Endodermal cell (in vitro differentiated cells): Measurements from ENCODE around the gene PTBP1. TPM values are rescaled to one million over a fixed set of nuclear protein-coding genes. Genes with fewer than 3 reads are reported as not detected.

Experiments
- DNase-seq: peaks from one replicate; pipeline ENCODE4 v3.0.0-alpha.2; 2017
- H3K27ac ChIP-seq: 2 replicates; pipeline ENCODE4 v1.5.1; 2013; ENCODE audit warnings: mild to moderate bottlenecking, low read depth, low read length, moderate library complexity
- H3K27me3 ChIP-seq: 2 replicates; pipeline ENCODE4 v1.6.1; 2013; ENCODE audit warnings: mild to moderate bottlenecking, low read length, moderate library complexity; ENCODE audit not compliant: insufficient read depth, control insufficient read depth, poor library complexity, severe bottlenecking
- H3K36me3 ChIP-seq: 2 replicates; pipeline ENCODE4 v1.7.0; 2013; ENCODE audit warnings: mild to moderate bottlenecking, low read length, moderate library complexity; ENCODE audit not compliant: control insufficient read depth, insufficient read depth
- H3K4me1 ChIP-seq: one replicate; pipeline ENCODE4 v1.7.0; 2013; ENCODE audit warnings: low read length; ENCODE audit not compliant: control insufficient read depth, insufficient read depth
- H3K4me3 ChIP-seq: 2 replicates; pipeline ENCODE4 v1.5.1; 2013; ENCODE audit warnings: mild to moderate bottlenecking, low read length, moderate library complexity
- H3K9ac ChIP-seq: 2 replicates; pipeline ENCODE4 v1.6.1; 2013; ENCODE audit warnings: mild to moderate bottlenecking, low read length, moderate library complexity; ENCODE audit not compliant: poor library complexity, severe bottlenecking; ENCODE audit errors: extremely low read depth
- H3K9me3 ChIP-seq: 2 replicates; pipeline ENCODE4 v1.6.1; 2013; ENCODE audit warnings: mild to moderate bottlenecking, low read length, moderate library complexity; ENCODE audit not compliant: control insufficient read depth
- H3K27ac Mint-ChIP-seq: 2 replicates; pipeline ENCODE4 v1.8.0; 2020; ENCODE audit warnings: mixed read lengths
- H3K27me3 Mint-ChIP-seq: 2 replicates; pipeline ENCODE4 v1.8.0; 2021; ENCODE audit warnings: mild to moderate bottlenecking, mixed read lengths; ENCODE audit not compliant: insufficient read depth
- H3K36me3 Mint-ChIP-seq: 2 replicates; pipeline ENCODE4 v1.8.0; 2020; ENCODE audit warnings: low read depth, mixed read lengths
- H3K4me1 Mint-ChIP-seq: 2 replicates; pipeline ENCODE4 v1.8.0; 2020; ENCODE audit warnings: mixed read lengths
- H3K4me3 Mint-ChIP-seq: 2 replicates; pipeline ENCODE4 v1.8.0; 2020; ENCODE audit warnings: mild to moderate bottlenecking, moderate library complexity, mixed read lengths
- H3K9me3 Mint-ChIP-seq: 2 replicates; pipeline ENCODE4 v1.8.0; 2020; ENCODE audit warnings: mild to moderate bottlenecking, mixed read lengths
- WGBS, 2 experiments: methylation state at CpG; one replicate each; pipeline versions ENCODE4 v1.1.5 to v1.1.7; 2013; ENCODE audit warnings: missing lambda C conversion rate in 2 of 2, mixed read lengths in 1 of 2; ENCODE audit not compliant: insufficient coverage in 1 of 2, insufficient read length in 1 of 2; 5-methylcytosine and 5-hydroxymethylcytosine counted together
- total RNA-seq, 2 donors: library from RNA; stranded (reverse); fragmentation: NEBNext Ultra II Directional in 1 of 2; extraction: Animal tissue kit (Norgen Biotek cat#: 25700) in 1 of 2; gene quantifications; 2 replicates in 1 of 2; 3 replicates in 1 of 2; pipeline ENCODE4 v1.2.1, GENCODE V29; 2021
- TF ChIP-seq, protein P1 (sequence below): fragments of 200-600 bp; sonication (generic); conservative IDR thresholded peaks from 2 replicates; pipeline ENCODE4 v1.5.0; 2021; ENCODE audit warnings: antibody characterized with exemption, mild to moderate bottlenecking

The PTBP1 gene
- total RNA-seq, 2 donors from 2014 or later: 647 to 694 TPM

DNA sequence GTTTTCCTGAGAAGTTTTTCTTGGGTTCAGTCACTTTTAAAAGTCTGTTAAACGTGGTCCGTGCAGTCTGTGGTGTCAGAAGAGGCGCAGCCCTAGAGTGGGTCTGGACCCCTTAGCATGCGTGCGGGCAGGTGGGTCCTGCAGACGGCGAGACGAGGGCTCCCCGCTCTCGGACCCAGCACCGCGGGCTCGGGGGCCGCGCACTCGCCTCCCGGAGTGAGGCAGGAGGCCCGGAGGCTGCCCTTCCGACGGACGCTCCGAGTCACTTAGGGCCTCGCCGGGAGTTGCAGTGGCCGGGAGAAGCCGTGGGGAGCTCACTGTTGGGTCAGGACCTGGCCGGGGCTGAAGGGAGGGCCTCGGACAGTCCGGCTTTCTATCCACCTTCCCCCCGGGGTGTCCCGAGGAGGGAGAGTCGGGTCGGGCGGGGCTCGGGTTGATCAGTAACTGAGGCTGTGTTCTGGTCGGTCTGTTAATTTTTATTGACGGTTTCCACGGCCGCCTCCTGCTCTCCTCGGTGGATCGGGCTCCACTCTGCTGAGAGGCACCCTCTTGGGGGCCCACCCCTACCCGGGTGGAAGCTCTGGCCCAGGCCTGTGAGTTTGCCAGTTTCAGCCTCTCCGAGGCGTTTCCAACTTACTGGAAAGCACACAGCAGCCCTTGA, 1.3 kb downstream of the PTBP1 start:
- 1% methylated on average over 19 to 44 of the region's 44 CpGs for WGBS, 2 experiments
- peak; percentile 57 for DNase-seq

DNA sequence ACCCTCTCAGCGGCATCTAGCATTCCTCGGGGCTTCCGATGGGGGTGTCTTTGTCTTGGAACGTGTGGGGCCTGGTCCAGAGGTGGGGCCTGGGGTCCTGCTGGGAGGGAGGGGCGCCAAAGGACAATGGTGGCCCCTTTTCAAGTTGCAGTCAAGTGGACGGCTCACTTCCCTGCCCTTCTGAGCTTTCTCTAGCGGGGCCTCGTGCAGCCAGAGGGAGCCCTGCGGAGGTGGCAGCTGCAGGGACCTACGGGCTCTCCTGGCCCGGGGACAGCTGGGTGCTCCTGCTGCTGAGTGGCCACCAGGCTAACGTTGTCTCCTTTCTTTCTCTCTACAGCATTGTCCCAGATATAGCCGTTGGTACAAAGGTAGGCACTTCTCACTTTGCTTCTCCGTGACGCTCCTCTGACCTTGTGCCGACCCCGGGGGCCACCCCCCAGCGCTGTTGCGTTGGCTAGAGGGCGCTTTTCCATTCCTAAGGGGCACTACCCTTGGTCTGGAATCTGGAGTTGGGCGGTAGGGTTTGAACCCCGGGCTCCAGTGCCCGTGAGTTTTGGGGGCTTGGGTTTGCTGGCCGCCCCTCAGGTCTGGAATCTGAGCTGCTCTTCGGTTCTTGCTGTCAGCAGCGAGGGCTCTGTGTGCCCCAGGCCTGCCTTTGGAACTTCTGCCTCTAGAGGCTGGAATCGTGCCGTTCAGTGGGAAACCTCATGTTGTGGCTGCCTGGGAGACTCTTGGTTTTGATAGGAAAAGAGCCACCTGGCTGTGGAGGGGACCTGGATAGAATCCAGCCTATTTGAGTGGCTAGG, 2.0 kb downstream of the PTBP1 start:
- DNase-seq: peak; percentile 77

More for the DNA sequence above, 1.3 kb downstream of the PTBP1 start:
- Histone ChIP-seq H3K27me3 (no peaks in the 10 kb centered on the region), H3K9ac (peak overlapping the region; percentile 98), H3K27ac (peak overlapping the region; percentile 77), H3K36me3 (peaks cover 45% of the 10 kb centered on the region), H3K9me3 (no peaks in the 10 kb centered on the region), H3K4me1 (peaks cover 27% of the 10 kb centered on the region), H3K4me3 (peak overlapping the region; percentile 93)
- Mint-ChIP-seq H3K9me3 (no peaks in the 10 kb centered on the region), H3K27ac (peak overlapping the region; percentile 96), H3K36me3 (peaks cover 41% of the 10 kb centered on the region), H3K4me3 (peak overlapping the region; percentile 88), H3K27me3 (no peaks in the 10 kb centered on the region), H3K4me1 (peaks cover 22% of the 10 kb centered on the region)
- TF ChIP-seq, protein P1, sequence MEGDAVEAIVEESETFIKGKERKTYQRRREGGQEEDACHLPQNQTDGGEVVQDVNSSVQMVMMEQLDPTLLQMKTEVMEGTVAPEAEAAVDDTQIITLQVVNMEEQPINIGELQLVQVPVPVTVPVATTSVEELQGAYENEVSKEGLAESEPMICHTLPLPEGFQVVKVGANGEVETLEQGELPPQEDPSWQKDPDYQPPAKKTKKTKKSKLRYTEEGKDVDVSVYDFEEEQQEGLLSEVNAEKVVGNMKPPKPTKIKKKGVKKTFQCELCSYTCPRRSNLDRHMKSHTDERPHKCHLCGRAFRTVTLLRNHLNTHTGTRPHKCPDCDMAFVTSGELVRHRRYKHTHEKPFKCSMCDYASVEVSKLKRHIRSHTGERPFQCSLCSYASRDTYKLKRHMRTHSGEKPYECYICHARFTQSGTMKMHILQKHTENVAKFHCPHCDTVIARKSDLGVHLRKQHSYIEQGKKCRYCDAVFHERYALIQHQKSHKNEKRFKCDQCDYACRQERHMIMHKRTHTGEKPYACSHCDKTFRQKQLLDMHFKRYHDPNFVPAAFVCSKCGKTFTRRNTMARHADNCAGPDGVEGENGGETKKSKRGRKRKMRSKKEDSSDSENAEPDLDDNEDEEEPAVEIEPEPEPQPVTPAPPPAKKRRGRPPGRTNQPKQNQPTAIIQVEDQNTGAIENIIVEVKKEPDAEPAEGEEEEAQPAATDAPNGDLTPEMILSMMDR: no peak

DNA sequence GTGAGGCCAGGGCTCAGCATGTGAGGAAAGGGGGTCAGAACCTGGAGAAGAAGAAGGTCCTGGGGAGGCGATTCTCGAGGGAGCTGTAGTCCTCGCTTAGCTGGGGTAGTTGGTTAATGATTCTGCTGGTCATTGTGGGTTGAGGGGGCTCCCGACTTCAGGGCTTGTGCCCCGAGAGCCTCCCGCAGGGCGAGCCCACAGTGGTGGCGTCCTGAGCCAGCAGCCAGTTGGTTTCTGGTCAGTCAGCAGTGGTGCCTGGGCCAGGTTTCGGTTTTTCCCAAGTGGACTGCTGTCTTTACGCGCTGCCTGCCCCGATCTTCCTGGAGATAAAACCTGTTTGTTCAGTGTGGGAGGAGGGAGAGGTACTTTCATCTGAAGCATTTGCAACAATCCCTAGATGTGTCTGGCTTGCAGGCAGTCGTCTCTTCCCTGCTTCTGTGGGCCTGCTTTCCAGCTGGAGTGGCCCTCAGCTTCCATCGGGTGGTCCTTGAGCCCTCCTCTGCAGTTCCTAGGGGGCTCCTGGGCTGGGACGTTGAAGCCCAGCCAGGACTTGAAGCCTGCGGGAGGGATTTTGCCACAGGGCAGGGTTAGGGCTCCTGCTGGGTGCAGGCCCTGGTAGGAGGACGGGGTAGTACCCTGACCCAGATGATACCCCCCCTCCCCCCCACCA, 3.2 kb downstream of the PTBP1 start:
- TF ChIP-seq, protein P1: no peak
- no peak overlapping the region for H3K27ac ChIP-seq
- Mint-ChIP-seq H3K27ac (peak overlapping the region; percentile 88), H3K27me3 (no peaks in the 10 kb centered on the region), H3K4me3 (peak overlapping the region; percentile 88), H3K4me1 (peaks cover 22% of the 10 kb centered on the region), H3K9me3 (no peaks in the 10 kb centered on the region), H3K36me3 (peaks cover 52% of the 10 kb centered on the region)
- WGBS, 2 experiments: 80 to 84% methylated on average over 10 to 17 of the region's 17 CpGs
- peak overlapping the region; percentile 98 for H3K9ac ChIP-seq
- H3K4me3 ChIP-seq: peak overlapping the region; percentile 93
- no peaks in the 10 kb centered on the region for H3K9me3 ChIP-seq
- DNase-seq: peak; percentile 54
- H3K4me1 ChIP-seq: peaks cover 27% of the 10 kb centered on the region
- no peaks in the 10 kb centered on the region for H3K27me3 ChIP-seq
- peaks cover 64% of the 10 kb centered on the region for H3K36me3 ChIP-seq

More for the DNA sequence above, 2.0 kb downstream of the PTBP1 start:
- Mint-ChIP-seq H3K4me1 (peaks cover 22% of the 10 kb centered on the region), H3K4me3 (peak overlapping the region; percentile 88), H3K27me3 (no peaks in the 10 kb centered on the region), H3K27ac (peak overlapping the region; percentile 93), H3K36me3 (peaks cover 47% of the 10 kb centered on the region), H3K9me3 (no peaks in the 10 kb centered on the region)
- TF ChIP-seq, protein P1: peak; percentile 49
- Histone ChIP-seq H3K9ac (peak overlapping the region; percentile 98), H3K9me3 (no peaks in the 10 kb centered on the region), H3K27ac (peak overlapping the region; percentile 40), H3K36me3 (peaks cover 52% of the 10 kb centered on the region), H3K4me1 (peaks cover 27% of the 10 kb centered on the region), H3K4me3 (peak overlapping the region; percentile 93), H3K27me3 (no peaks in the 10 kb centered on the region)
- 20 to 29% methylated on average over 13 to 28 of the region's 28 CpGs for WGBS, 2 experiments
